ENCODE measurements around the gene SMKR1.
A peak's percentile ranks its signal among the peaks of the same experiment; 100 is the strongest.
"Not testable (repeated sequence)": the region's sequence is repeated elsewhere in the genome, so short reads cannot be mapped to it uniquely, and the experiment has no call there.

The SMKR1 gene

DNA sequence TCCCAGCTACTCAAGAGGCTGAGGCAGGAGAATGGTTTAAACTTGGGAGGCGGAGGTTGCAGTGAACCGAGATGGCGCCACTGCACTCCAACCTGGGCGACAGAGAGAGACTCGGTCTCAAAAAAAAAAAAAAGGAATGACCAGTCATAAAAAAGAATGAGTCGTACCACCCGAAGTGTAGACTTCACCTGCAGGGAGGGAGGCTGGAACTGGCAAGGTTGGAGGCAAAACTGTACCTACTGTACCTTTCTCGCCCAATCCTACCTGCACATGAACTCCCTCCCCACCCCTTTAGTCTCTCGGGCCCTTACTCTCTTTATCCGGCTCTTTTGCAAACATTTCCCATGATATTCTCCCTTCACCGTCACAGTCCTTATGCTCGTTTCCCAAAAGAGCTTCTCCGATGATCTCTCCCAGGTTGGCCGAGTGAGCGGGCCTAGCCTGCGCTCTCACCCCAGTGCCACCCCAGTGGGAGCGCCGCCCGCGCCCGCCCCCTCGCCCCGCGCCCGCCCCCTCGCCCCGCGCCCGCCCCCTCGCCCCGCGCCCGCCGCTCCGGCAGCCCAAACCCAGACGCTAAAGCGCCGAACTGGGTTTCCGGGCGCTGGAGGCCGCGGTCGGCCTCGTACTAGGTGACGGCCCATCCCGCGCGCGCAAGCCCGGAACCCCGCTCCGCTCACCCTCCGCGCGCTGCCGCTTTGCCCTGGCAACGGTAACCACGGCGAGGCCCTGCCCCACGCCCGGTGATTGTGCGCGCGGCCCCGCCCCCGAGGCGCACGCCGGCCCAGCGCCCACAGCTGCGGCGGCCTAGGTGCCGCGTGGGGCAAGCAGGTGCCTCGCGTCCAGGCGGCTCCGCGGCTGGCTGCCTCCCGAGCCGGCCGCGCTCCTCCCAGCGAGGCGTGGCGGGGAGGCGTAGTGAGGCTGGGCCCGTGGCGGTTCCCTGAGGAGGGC is at the start of gene SMKR1:
TSS of gene SMKR1 (plus strand) at position 772 of the 948 bp plus-strand sequence. CDS start 294 bp downstream, outside the sequence.
- peak; percentile 56 for DNase-seq

DNA sequence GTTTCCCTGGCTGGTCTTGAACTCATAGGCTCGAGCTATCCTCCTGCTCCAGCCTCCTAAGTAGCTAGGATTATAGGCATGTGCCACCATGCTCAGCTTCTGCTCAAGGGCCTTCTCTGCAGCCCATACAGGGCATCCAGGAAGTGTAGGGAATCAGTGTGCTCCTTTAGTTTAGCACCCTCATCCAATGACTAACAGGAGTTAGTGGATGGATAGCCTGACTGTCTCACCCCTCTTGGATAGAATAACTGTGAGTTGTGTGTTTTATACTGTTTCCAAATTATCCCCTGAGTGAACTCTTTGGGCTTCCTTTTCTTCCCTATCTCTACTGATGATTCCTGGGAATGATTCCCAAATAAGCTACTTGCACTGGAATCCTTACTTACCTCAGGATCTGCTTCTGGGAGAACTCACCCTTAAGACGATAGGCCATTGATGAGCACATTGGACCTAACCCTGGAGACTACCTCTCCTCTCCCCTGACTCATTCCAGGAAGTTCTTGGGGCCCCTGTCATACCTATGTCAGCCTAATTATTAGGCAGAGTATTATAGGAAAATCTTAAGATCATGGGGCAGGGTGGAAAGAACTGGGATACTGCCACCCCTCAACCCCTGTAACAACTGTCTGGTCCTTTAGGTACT is 49.6 kb upstream of the SMKR1 start:
- peak; percentile 3 for DNase-seq

DNA sequence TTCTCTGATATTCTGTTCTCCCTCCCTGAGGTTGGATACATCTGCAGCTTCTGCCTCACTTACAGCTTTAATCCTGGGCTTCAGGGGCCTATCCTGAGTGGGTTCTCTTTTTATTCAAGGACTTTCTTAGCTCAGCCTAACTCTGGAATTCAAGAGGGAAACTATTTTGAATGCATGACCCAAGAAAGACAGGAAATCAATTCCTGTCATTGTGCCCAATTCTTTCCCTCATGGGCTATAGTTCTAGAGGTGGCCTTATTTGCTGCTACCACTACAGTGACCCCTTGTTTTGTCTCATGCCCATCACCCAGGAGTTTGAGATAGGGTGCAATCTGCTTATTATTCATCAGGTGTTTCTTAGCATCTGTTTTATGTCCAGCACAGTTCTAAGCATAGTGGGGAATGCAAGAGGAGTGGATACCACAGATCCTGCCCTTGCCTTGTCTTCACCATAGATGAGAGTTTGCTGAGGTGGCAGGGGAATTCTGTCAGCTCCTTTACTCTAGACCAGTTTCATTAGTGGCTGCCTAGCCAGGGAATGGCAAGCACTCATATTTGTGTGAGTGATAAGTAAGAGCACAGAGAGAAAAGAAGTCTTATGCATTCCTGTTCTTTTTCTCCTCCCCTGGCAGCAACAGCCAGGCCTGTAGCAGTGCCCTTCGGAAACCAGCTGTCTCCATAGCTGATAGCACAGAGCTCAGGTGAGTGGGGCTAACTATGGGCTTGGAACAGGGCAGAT is 48.7 kb upstream of the SMKR1 start:
- DNase-seq: no peak

DNA sequence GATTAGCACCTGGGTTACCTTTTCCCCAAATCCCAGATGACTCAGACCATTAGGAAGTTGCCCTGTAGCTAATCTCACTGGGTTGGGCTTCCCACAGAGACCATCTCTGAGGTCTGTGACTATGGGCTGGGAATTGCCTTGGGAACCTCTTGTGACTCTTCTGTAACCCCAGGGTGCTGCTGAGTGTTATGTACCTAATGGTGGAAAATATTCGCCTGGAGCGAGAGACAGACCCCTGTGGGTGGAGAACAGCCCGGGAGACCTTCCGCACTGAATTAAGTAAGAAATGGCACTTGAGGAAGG is 48.1 kb upstream of the SMKR1 start:
- no peak for DNase-seq

DNA sequence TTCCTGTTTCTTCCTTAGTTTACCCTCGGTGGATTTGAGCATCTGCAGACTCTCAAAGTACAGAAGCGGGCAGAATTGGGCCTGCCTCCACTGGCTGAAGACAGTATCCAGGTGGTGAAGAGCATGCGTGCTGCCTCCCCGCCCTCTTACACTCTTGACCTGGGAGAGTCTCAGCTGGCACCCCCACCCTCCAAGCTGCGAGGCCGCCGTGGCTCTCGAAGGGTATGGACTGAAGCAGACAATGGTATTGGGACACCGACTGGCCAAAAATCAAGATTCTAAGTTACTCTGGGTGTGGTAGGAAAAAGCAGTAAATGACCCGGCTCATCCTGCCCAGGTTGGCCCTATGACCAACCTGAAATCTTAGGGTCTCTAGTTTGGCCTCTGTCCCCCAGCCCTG is 45.9 kb upstream of the SMKR1 start:
- no peak for DNase-seq

DNA sequence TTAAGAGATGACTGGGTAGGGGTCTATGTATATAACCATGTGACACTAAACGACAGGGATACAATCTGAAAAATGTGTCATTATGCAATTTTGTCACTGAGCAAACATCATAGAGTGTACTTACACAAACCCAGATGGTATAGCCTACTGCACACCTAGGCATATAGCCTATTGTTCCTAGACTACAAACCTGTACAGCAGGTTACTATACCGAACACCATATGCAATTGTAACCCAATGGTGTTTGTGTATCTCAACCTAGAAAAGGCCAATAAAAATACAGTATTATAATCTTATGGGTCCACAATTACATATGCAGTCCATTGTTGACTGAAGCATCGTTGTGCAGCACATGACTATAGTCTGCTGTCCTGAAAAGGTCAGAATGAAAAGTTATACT is 45.2 kb upstream of the SMKR1 start:
- no peak for DNase-seq

DNA sequence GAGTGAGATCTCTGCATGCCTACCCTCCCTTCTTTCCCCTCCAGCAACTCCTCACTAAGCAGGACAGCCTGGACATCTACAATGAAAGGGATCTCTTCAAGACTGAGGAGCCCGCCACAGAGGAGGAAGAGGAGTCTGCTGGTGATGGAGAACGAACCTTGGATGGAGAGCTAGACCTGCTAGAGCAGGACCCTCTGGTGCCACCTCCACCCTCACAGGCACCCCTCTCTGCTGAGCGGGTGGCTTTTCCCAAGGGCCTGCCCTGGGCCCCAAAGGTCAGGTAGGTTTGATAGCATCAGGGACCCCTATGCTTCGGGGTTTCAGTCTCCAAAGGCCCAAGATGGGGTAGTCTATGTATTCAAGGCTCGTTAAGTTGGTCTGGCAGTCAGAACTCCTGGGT is 44.2 kb upstream of the SMKR1 start:
- no peak for DNase-seq

DNA sequence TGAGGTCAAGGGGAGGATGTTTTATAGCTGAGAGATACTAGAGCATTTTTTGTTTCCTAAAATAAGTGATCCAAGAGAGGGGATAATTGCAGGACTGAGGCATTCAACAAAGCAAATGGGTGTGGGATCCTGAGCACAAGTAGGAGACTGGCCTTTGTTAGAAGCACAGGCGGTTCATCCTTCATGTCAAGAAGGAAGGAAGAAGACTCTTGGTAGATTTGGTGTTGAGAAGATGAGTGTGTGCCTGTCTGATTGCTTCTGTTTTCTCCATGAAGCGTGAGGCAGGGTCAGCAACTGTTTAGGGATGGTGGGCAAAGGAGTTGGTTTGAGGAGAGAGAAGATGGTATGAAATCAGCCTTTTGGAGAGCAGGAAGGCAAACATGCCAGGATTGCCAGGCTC is 40.5 kb upstream of the SMKR1 start:
- DNase-seq: no peak

DNA sequence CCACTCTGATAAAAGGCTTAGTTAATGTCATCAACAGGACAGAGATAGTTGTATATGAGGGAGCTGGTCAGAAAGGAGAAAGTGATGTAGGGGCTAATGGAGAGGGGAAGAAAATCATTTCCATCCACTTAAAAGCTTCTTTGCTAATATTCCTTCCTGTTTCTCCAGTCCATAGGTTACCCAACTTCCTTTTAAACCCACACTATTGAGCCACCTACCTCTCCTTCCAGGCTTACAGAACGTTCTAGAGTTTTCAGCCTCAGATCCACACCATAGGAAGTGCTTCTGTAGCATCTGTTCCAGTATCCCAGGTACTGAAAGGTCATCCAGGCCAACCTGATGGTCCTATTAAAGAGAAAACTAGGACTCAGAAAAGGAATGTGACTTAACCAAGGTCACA is 39.9 kb upstream of the SMKR1 start:
- DNase-seq: no peak

DNA sequence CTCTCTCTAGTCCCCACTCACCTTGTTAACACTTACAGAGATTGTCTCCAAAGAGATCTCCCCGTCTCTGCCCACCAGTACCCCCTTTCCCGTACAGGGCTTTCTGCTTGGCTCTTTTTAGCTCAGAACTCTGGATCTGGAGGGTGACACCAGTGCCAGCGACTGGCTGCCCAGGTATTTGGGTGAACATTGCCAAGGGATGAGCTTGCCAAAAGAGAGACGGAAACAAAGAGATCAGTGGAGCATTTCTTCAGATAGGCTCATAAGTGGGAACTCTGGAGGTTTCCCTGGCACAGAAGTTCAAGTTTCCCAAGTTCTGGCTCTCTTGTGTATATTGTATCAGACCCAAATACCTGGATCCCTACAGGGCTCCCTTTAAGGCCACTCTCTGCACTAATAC is 38.1 kb upstream of the SMKR1 start:
- no peak for DNase-seq

DNA sequence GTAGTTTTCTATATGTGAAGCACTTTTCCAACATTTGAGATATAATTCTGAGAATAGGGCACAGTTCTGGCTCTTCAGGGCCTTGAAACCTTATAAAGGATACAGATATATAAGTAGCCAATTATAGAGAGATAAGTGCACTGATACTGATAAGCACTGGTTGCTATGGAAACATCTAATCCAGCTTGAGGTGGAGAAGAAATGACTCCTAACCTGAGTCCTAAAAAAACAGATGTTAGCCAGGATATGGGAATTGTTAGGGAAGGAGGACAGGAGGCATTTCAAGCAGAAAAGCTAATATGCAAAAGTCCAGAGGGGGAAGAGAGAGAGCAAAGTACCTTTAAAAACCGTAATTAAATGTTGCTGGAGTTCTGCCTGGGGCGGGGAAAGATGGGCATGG is 37.3 kb upstream of the SMKR1 start:
- DNase-seq: no peak

DNA sequence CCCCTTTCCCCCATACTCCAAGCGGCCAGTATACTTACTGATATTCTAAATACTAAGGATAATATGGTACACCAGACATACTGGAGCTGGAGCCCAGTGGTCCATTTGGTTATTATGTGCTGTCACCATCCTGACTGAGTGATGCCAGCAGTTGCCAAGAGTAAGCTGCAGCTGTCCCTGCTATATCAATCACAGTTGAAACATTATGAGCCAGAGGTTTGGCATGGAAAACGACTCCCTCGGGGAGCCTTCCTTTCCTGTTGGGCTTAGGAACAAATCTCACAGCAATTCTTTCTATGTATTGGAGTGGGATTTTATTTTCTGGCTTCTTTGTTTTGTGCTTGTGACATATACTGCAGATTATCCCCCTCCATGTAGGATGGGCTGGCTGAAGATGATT is 35.5 kb upstream of the SMKR1 start:
- peak; percentile 22 for DNase-seq

DNA sequence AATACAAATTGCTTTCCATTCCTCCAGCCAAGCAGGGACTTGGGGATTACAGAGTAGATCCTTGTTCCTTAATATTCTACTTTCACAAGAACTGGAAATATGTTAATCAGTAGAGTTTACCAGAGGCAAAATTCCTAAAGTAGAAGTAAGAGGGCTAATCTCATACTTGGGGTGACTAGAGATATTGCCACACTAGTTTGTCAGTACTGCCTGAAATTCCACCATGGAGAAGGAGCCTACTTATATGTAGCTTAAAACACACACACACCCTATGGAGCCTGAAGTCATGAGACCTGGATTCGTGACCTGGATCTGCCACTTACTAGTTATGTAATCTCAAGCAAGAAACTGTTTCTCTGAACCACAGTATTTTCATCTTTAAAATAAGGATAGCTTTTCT is 34.2 kb upstream of the SMKR1 start:
- peak; percentile 35 for DNase-seq

DNA sequence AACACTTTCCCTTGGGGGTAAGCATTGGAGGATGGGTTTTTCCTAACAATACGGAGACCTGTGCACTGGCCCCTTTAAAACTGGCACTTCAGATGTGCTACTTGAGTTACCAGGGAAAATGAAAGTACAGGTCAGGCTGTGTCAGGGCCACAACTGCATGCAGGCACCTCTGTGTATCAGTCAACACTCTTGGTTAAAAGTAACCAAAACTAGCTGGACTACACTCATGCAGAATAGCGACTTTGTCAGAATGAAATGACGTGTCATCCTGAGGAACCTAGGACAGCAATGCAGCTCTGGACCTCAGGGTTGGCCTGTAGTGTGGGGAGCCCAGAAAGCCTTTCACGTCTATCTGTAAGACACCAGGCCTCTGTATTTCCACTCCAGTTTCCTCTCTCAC is 33.8 kb upstream of the SMKR1 start:
- no peak for DNase-seq

DNA sequence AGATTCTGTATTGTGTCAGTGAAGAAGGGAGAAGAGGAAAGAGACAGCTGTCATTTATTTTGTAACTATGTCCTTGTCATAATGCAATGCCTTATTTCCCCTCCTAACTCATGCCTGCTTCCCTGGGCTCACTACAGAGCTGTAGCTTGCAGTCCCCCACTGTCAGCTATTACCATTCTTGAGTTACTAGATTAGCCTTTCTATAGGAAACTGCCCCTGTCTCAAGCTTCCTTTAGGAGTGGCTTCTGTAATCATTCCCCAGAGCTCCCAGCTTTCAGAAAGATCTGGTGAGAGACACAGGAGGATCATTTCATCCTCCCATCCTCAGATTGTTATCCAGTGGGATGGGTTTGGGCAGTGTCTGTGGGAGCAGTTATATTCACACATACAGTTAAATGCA is 32.4 kb upstream of the SMKR1 start:
- DNase-seq: no peak

DNA sequence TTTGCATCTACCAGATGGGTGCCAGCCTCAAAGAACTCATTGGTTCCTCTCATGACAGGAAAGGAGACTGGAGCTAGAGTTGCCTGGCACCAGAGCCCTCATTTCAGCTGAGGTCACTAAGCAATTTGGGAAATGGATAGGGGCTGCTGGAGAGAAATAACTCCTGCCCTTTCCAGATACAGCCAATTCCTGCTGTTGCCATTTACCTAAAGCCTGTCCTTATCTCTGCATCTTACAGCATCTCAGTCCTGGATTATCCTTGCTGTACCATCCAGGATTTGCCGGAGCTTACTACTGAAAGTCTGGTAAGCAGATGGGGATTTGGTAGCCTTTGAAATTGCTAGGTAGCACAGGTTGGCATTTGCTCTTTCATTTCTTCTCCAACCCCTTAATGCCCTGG is 31.9 kb upstream of the SMKR1 start:
- no peak for DNase-seq

DNA sequence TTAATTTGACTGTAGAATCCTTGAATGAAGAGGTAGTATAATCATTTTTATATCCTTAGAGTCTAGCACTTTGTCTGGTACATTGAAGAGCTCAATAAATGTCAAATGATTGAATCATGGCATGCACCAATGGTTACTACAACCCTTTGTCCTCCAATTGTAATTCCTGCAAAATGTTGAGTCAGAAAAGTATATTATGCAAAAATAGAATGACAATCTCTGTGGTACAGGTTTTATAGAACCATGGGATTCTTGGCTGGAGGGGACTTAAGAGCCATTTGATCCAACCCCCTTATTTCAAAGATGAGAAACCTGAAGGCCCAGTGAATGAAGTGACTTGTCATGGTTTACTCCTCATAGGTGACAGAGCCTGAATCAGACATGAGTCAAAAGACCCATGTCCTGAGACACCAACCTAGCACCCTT is 30.9 kb upstream of the SMKR1 start:
- no peak for DNase-seq

DNA sequence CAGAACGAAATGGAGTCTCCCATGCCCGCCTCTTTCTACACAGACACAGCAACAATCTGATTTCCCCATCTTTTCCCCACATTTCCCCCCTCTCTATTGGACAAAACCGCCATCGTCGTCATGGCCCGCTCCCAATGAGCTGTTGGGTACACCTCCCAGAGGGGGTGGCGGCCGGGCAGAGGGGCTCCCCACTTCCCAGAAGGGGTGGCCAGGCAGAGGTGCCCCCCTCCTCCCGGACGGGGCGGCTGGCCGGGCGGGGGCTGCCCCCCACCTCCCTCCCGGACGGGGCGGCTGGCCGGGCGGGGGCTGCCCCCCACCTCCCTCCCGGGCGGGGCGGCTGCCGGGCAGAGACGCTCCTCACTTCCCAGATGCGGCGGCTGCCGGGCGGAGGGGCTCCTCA is 26.4 kb upstream of the SMKR1 start:
- DNase-seq: not testable (repeated sequence)

DNA sequence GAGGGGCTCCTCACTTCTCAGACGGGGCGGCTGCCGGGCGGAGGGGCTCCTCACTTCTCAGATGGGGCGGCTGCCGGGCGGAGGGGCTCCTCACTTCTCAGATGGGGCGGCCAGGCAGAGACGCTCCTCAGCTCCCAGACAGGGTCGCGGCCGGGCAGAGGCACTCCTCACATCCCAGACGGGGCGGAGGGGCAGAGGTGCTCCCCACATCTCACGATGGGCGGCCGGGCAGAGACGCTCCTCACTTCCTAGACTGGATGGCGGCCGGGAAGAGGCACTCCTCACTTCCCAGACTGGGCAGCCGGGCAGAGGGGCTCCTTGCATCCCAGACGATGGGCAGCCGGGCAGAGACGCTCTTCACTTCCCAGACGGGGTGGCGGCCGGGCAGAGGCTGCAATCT is 25.9 kb upstream of the SMKR1 start:
- not testable (repeated sequence) for DNase-seq

DNA sequence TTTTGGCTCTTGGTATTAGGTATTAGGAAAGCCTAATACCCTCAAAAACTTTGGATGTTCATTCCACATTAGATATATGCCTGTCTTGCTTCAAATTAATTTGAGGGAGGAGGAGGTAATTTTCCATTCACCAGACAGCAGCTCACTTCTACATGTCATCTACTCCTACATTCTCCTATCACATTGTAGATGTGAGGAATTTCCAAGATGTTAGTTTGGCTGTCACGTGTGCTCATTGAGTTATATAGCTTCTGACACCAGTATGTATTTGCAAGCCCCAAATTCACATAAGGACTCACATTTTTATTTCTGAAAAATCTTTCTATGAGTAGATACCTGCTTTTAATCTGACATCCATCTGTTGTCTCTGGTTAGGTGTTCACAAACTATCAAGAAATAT is 22.5 kb upstream of the SMKR1 start:
- DNase-seq: no peak

DNA sequence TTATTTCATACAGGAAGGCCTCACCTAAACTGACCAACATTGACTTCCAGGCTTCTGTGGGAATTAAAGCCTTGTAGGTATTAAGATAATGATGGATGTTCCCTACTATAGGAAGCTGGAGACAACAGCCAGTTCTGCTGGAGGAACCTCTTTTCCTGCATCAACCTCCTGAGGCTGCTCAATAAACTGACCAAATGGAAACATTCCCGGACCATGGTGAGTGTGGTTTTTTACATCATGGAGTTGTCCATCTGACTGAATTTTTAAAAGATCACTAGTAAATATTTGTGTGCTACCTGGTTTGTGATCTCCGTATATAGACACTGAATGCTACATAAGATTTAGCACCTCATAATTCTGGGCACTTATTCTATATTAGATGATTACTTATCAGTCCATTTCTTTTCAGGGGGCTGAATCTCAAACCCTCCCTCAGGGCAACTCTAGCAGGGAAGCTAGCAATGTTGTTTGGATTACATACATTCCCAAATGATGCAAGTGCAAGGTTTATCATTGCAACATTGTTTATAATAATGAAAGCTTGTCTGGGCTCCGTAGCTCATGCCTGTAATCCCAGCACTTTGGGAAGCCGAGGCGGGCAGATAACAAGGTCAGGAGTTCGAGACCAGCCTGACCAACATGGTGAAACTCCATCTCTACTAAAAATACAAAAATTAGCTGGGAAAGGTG is 21.5 kb upstream of the SMKR1 start:
- DNase-seq: no peak

DNA sequence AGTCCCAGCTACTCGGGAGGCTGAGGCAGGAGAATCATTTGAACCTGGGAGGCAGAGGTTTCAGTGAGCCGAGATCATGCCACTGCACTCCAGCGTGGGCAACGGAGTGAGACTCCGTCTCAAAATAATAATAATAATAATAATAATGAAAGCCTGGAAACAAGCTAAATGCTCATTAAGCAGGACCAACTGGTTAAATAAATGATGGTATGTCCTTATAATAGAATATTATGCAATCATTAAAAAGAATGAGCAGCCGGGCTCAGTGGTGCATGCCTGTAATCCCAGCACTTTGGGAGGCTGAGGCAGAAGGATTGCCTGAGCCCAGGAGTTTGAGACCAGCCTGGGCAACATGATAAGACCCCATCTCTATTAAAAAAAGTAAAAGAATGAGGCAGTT is 21.0 kb upstream of the SMKR1 start:
- not testable (repeated sequence) for DNase-seq

DNA sequence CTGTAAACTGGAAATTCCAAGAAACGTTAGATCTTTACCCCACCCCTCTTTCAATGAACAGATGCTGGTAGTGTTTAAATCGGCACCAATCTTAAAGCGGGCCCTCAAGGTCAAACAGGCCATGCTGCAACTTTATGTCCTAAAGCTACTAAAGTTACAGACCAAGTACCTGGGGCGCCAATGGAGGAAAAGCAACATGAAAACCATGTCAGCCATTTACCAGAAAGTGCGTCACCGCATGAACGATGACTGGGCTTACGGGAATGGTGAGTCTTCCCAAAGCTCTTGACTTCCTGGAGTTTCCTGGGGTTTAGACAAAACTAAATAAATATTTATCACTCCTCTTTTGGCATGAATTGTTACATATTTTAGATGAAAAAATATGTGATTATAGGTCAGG is 19.6 kb upstream of the SMKR1 start:
- no peak for DNase-seq

Data from fibroblast of skin of right biceps (primary cell).